Spleen (tissue), 7 donors: Measurements from ENCODE around the gene ZNF804B.

Source experiments
- POLR2A ChIP-seq, 3 donors: fragments of 450-650 bp; IDR thresholded peaks; one replicate each; pipeline ENCODE4 v1.5.1; 2017; ENCODE audit warnings: antibody characterized with exemption in 3 of 3, mild to moderate bottlenecking in 1 of 3
- POLR2AphosphoS5 ChIP-seq, 3 donors: sonication (generic); formaldehyde crosslinking; IDR thresholded peaks; one replicate each; pipeline ENCODE4 v1.5.1; 2017; ENCODE audit warnings: antibody characterized with exemption in 3 of 3
- TF ChIP-seq, protein P1 (sequence below), 11 experiments: fragments of 200-600 bp in 7 of 11; fragments of 450-650 bp in 4 of 11; sonication (generic) in 4 of 11; IDR thresholded peaks in 8 of 11; conservative IDR thresholded peaks in 3 of 11; 1 replicate in 7 of 11; 2 replicates in 4 of 11; pipeline versions ENCODE4 v1.4.0 to v1.8.0; 2016 to 2021; ENCODE audit warnings: antibody characterized with exemption in 11 of 11, inconsistent platforms in 4 of 11, mild to moderate bottlenecking in 1 of 11
- donor health status: DM: no; HTN: no; CAD: no; lungs with moderate emphysema.
- donor health status: DM: no; HTN: no; CAD: no.
- donor health status: DM: no; HTN: no; CAD: no.

DNA sequence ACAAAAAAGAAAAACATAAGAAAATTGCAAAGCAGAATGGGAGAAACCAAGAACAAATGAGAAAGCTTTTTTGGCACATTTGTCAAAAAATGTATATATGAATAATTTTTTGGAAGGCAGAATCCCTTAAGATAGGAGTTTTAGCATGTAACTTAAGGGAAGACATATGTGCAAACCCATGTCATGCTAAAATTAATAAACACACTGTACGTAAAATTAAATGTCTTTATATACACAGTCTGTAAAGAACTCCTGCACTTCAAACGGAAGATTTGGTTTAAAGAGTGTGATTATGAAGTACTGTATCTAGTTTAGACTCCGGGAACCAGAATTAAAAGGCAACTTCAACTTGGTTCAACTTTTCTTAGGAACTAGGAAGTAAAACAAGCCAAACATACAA lies 405.9 kb downstream of the ZNF804B start:
- TF ChIP-seq, protein P1, sequence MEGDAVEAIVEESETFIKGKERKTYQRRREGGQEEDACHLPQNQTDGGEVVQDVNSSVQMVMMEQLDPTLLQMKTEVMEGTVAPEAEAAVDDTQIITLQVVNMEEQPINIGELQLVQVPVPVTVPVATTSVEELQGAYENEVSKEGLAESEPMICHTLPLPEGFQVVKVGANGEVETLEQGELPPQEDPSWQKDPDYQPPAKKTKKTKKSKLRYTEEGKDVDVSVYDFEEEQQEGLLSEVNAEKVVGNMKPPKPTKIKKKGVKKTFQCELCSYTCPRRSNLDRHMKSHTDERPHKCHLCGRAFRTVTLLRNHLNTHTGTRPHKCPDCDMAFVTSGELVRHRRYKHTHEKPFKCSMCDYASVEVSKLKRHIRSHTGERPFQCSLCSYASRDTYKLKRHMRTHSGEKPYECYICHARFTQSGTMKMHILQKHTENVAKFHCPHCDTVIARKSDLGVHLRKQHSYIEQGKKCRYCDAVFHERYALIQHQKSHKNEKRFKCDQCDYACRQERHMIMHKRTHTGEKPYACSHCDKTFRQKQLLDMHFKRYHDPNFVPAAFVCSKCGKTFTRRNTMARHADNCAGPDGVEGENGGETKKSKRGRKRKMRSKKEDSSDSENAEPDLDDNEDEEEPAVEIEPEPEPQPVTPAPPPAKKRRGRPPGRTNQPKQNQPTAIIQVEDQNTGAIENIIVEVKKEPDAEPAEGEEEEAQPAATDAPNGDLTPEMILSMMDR (IDR thresholded peaks at IDR 0.05 in 8 of 11, conservative IDR thresholded peaks at IDR 0.05 in 3 of 11), result no peak
- TF ChIP-seq POLR2AphosphoS5 (IDR thresholded peaks at IDR 0.05) (no peak), POLR2A (IDR thresholded peaks at IDR 0.05) (no peak)
